ENCODE measurements around the gene MBD5.
A peak's percentile ranks its signal among the peaks of the same experiment; 100 is the strongest.

DNA sequence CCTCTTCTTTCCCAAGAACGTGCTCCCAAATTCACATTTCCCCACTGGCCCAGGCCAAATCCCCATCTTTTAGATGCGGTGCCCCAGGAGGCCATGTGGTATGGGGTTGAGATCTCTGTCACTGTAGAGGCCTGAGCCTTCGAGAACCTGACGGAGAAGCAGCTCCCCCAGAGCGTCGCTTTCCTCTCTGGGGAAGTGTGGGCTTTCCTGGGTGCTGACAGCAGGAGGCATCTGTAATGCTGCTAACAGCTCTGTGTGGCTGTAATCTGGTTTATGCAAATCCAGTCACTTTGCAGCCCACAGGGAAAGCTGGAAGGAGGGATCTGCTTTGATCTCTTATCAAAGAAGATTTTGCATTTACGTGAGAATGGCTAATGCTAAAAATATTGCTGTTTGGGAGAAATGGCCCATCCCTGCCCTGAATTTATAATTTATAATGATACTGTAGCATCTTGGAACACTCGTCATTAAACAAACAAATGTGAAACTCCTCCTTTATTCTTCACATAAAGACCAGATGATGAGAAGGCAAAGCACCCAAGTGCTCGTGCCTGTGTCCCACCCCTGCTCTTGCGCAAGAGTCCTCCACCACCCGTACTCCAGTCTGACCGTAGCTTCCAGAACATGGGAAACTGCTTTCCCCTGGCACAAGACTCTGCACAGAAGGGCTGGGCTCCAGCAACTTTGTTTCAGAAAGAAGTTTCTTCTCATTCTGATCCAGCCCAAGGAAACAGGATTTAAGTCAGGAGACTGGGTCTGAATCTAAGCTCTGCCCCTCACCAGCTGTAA is 513.7 kb downstream of the MBD5 start:
- no peak for TF ChIP-seq TP53 (CRISPR knock-in tag; IDR thresholded peaks at IDR 0.05)
- no peak for TF ChIP-seq SP1 (CRISPR knock-in tag; conservative IDR thresholded peaks at IDR 0.05)
- TF ChIP-seq, protein P1, sequence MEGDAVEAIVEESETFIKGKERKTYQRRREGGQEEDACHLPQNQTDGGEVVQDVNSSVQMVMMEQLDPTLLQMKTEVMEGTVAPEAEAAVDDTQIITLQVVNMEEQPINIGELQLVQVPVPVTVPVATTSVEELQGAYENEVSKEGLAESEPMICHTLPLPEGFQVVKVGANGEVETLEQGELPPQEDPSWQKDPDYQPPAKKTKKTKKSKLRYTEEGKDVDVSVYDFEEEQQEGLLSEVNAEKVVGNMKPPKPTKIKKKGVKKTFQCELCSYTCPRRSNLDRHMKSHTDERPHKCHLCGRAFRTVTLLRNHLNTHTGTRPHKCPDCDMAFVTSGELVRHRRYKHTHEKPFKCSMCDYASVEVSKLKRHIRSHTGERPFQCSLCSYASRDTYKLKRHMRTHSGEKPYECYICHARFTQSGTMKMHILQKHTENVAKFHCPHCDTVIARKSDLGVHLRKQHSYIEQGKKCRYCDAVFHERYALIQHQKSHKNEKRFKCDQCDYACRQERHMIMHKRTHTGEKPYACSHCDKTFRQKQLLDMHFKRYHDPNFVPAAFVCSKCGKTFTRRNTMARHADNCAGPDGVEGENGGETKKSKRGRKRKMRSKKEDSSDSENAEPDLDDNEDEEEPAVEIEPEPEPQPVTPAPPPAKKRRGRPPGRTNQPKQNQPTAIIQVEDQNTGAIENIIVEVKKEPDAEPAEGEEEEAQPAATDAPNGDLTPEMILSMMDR (IDR thresholded peaks at IDR 0.05) = no peak
- peak; percentile 67 for TF ChIP-seq ZNF423 (CRISPR knock-in tag; IDR thresholded peaks at IDR 0.05)
- no peak for TF ChIP-seq USF2 (CRISPR knock-in tag; IDR thresholded peaks at IDR 0.05)
- no peak for TF ChIP-seq HMGXB4 (CRISPR knock-in tag; IDR thresholded peaks at IDR 0.05)
- TF ChIP-seq, protein P2, sequence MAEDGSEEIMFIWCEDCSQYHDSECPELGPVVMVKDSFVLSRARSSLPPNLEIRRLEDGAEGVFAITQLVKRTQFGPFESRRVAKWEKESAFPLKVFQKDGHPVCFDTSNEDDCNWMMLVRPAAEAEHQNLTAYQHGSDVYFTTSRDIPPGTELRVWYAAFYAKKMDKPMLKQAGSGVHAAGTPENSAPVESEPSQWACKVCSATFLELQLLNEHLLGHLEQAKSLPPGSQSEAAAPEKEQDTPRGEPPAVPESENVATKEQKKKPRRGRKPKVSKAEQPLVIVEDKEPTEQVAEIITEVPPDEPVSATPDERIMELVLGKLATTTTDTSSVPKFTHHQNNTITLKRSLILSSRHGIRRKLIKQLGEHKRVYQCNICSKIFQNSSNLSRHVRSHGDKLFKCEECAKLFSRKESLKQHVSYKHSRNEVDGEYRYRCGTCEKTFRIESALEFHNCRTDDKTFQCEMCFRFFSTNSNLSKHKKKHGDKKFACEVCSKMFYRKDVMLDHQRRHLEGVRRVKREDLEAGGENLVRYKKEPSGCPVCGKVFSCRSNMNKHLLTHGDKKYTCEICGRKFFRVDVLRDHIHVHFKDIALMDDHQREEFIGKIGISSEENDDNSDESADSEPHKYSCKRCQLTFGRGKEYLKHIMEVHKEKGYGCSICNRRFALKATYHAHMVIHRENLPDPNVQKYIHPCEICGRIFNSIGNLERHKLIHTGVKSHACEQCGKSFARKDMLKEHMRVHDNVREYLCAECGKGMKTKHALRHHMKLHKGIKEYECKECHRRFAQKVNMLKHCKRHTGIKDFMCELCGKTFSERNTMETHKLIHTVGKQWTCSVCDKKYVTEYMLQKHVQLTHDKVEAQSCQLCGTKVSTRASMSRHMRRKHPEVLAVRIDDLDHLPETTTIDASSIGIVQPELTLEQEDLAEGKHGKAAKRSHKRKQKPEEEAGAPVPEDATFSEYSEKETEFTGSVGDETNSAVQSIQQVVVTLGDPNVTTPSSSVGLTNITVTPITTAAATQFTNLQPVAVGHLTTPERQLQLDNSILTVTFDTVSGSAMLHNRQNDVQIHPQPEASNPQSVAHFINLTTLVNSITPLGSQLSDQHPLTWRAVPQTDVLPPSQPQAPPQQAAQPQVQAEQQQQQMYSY (CRISPR knock-in tag; IDR thresholded peaks at IDR 0.05) = no peak
- no peak for TF ChIP-seq CREB1 (CRISPR knock-in tag; IDR thresholded peaks at IDR 0.05)
